HG03565 (cell line): ENCODE data around the gene PRPF31.

Experiments
- ATAC-seq: cut with Tn5 transposase; IDR thresholded peaks from one replicate; pipeline ENCODE4 v1.9.1; 2021; ENCODE audit warnings: mild to moderate bottlenecking, moderate library complexity; ENCODE audit not compliant: unreplicated experiment

Gene PRPF31

DNA sequence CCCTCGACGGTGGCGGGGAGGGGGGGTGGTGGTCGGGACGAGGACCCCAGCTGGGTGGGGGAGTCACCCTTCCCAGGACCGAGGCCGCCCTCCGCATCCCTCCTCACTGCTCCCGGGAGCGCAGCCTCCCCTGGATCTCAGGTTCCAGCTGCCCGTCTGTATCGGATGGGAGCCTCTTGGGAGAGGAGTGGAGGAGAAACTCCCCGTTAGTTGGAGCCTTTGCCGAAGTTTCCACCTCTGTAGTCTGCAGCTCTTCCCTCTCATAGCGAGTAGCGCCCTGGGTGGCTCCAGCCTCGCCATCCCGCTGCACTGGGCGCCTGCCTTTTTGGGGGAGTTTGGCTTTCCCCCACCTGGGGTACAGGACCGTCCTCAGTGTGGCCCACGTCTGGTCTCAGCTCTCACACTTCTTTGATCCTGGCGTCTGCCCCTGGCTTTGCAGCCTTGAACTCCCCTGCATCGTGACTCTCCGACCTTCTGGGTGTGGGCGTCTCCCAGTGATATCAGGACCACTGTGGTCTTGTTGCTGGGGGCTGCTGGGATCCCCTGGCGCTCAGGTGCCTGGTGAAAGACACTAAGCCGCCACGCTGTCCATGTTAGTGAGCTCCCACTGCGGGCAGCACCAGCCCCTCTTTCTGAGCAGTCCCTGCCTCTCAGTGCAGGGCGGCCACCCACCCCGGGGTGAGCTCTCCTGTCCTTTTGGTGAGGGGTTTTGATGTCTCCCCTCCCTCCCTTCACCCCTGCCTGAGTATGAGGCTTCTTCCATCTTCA is 23.1 kb downstream of the PRPF31 start:
- ATAC-seq: no peak

DNA sequence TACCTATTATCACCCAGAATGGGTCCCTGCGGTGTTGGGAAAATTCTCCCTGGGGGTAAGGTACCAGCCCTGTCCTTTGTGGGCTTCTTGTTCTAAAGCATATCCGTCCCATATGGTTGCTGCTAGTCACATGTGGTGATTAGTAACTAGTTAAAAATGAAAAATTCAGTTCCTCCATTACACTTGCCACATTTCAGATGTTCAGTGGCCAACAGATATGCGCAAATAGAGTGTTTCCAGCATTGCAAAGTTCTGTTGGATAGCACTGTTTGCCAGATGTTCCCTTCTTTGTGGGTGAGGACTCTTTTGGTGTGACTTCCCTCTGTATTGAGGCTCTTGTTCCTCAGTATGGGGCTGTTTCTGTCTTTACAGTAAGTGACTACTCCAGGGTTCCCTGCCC is 25.8 kb downstream of the PRPF31 start:
- no peak for ATAC-seq

DNA sequence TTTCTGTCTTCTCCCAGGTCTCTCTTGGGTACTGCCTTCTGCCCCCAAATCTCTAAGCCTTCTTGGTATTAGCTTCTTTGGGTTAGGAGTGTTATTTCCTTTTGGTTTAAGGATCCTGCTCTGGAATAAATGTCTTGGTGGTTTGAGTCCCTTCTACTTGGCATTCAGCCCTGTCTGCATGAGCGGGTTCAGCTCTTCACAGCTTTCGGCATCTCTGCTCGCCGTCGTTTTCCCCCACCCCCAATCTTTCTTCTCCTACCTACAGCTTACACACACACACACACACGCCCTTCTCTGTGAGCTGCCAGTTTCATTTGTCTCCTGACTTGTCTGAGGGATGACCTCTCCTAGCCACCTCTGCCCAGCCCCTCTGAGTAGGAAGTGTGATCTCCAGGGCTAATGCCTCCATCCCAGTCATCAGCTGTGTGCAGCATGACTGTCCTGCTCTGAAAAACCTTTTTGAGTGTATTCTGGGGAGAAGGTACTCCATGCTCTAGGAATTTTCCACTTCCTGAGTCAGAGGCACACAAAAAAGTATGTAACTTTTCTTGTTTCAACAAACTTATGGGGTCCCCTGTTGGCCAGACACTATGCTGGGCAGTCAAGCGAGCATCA is 26.7 kb downstream of the PRPF31 start:
- ATAC-seq: no peak

DNA sequence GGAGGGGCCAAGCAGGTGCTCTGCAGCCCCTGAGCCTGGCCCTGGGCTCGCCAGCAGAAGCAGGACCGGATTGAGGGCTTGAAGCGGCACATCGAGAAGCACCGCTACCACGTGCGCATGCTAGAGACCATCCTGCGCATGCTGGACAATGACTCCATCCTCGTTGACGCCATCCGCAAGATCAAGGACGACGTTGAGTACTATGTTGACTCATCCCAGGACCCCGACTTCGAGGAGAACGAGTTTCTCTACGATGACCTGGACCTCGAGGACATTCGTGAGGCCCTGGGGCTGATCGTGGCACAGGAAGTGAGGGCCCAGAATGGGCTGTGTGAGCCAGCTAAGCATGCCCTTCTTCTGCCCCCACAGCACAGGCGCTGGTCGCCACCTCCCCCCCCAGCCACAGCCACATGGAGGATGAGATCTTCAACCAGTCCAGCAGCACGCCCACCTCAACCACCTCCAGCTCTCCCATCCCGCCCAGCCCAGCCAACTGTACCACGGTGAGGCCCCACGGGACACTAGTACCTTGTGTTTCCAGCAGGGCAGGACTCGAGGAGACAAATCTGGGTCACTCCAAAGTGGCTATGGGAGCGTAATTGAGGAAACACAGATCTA is 30.1 kb downstream of the PRPF31 start:
- no peak for ATAC-seq

DNA sequence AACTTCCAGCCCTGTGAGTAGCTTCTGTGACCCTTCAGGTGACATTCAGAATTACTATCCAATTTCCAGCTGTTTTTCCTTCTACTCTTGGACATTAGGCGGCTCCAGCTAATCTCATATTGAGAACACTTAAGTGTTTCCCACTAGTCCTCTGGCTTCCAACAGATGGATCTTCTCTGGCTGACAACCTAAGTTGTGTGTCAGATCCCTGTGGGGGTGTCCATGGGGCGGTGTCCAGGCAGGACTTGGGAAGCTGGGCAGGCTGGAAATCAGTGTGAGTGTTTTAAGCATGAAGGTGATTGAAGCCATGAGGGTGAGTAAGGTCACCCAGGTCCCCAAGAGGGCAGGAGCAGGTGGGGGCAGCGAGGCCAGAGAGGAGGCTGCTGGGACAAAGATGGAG is 32.1 kb downstream of the PRPF31 start:
- ATAC-seq: no peak

DNA sequence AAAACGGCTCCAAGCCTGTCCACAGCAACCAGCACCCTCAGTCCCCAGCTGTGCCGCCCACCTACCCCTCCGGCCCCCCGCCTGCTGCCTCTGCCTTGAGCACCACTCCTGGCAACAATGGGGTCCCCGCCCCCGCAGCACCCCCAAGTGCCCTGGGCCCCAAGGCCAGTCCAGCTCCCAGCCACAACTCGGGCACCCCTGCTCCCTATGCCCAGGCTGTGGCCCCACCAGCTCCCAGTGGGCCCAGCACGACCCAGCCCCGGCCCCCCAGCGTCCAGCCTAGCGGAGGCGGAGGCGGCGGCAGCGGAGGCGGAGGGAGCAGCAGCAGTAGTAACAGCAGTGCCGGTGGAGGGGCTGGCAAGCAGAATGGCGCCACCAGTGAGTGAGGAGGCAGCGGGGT is 32.6 kb downstream of the PRPF31 start:
- ATAC-seq: no peak

DNA sequence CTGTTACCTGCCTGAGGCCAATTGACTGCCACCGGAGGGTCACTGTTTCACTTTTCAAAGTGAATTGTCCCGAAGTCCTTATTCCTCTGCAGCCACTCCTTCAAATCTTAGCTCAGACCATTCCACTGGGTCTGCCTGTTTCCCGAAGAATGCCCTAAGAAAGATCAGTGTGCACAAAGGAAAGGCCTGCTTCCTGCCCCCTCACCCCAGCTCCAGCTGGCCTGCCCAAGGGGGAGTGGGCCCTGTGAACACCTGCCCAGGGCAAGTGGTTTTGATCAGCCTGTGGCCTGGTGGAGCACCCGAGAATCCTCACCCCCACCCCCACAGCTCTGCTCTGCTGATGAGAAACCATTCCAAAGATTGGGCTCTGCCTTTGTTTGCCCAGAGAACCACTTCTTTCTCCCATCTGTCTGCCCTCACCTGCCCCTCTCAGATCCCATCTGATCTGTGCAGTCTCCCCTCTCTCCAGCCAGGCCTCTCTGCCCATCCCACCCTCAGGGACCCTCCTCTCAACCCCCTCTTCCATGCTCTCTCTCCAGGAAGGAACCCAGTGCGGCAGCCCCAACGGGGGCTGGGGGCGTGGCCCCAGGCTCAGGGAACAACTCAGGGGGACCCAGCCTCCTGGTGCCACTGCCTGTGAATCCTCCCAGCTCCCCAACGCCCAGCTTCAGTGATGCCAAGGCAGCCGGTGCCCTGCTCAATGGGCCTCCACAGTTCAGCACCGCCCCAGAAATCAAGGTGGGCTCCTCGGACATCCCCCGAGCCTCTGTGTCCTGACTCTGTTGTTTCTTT is 33.7 kb downstream of the PRPF31 start:
- ATAC-seq: no peak

DNA sequence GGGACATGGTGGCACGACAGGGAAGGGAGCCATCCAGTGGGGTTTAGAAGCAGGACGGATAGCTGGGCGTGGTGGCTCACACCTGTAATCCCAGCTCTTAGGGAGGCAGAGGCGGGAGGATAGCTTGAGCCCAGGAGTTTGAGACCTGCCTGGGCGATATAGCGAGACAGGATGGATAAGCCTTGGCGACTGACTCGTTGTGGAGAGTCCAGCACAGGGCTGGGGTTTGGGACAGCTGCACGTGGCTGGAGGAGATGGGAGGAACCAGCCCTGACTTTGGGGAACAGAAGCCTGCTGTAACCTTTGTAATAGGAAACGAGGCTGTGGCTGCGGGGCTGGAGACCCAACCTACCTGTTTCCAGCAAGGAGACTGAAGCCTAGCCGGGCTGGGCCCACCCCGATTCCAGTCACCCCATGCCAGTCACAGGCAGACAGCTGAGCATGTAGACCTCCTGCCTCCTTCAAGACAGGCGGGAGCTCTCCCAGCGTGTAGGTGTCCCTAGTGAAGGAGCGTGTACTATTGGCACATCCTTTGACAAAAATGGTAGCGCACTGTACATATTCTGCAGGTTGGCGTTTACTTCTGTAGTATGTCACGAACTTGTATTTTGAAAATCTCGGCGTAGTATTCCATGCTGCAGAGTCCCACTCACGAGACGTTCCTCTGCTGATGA is 35.9 kb downstream of the PRPF31 start:
- no peak for ATAC-seq

DNA sequence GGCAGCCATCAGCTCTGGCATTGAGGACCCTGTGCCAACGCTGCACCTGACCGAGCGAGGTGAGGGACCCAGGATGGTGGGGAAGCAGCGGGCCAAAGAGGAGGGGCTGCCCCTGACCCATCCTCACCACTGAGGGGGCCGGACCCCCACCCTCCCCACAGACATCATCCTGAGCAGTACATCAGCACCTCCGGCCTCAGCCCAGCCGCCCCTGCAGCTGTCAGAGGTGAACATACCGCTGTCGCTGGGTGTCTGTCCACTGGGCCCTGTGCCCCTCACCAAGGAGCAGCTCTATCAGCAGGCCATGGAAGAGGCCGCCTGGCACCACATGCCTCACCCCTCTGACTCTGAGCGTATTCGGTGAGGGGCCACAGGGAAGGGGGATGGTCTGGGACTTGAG is 36.7 kb downstream of the PRPF31 start:
- no peak for ATAC-seq

DNA sequence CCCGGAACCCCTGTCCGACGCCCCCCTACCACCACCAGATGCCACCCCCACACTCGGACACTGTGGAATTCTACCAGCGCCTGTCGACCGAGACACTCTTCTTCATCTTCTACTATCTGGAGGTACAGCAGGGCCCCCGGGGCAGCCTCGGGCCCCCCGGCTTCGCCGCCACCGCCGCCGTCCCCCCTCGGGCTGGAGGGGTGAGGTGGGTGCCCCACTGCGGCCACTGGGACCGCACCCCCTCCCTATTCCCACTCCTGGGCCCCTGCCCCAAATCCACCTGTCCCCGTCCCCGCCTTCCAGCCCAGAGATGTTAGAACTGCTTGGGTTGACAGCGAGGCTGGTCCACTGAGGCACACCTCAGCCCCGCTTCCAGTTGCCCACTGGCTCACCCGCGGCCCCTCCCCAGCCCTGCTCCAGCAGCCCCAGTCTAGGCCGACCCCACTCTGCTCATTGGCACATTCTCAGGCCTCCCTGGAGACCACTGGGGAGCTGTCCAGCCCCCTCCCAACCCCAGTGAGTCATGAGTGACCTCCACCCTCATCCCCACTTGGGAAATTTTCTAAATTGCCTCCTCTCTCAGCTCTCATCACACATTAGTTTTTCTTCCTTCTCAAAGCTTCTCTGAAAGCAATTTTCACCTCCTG is 37.4 kb downstream of the PRPF31 start:
- ATAC-seq: no peak

DNA sequence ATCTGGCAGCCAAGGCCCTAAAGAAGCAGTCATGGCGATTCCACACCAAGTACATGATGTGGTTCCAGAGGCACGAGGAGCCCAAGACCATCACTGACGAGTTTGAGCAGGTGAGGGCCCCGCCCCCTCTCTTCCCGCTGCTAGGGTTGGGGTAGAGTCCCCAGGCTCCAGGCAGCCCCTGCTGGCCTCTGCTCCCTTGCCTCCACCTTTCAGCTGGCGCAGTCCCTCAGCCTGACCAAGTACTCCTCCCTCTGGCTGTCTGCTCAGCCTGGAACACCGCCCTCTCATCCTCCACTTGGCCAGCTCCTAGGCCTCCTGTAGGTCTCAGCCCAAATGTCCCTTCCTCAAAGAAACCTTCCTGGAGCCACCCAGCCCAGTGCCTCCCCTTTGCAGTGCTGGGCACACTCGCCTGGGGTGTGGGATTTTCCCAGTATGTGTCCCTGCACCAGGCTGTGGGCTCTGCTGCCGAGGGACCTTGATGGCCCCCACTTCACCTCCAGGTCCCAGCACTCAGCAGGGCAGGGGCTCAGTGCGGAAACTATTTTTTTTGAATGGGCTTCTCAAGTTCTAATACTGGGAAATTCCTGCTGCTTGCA is 38.3 kb downstream of the PRPF31 start:
- no peak for ATAC-seq

DNA sequence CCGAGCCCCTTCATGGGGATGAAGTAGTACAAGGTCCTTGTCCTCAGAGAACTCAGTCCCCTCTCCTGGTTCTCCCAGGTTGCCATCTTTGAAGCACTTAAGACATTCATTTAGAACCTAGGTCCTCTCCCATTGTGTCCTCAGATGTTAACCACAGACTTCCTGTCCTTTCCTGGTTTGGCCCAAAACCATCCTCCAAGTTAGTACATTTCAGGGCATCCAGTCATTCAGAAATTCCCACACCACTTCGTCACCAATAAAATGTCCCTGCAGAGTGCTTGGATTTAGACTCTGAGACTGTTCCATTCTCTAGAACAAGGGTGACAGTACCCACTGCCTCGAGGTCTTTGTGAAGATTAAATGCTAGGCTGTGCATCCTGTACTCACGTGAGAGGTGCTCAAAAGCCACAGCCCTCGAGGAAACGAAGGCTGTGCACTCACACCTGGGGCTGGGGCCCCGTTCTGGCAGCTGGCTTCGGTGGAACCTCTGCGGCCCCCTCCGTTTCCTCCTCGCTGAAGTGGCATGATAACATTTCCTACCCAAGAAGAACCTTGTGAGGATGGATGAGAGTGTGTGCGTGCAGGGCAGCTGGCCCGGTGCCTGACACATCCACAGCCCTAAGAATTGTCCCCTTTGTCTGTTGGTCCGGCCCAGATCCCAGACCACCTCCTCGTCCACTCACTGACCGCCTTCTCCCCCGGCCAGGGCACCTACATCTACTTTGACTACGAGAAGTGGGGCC is 39.2 kb downstream of the PRPF31 start:
- no peak for ATAC-seq

DNA sequence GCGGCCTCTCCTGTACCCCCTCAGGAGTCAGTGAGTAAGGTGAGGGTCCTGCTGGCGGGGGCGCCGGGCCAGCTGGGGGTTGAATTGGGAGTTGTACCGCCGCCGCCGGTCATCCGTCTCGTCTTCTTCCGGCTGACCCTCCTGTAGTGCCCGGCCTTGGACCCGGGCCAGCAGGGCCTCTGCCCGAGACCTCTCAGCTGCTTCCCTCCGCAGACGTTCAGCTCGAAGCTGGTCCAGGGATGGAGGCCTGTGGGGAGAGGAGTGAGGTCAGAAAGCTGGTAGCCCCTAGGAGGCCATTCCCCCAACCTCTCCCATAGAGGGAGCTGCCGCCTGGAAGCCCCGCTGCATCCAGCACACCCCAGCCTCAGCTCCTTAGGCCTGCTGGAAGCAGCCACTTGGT is 40.1 kb downstream of the PRPF31 start:
- no peak for ATAC-seq

DNA sequence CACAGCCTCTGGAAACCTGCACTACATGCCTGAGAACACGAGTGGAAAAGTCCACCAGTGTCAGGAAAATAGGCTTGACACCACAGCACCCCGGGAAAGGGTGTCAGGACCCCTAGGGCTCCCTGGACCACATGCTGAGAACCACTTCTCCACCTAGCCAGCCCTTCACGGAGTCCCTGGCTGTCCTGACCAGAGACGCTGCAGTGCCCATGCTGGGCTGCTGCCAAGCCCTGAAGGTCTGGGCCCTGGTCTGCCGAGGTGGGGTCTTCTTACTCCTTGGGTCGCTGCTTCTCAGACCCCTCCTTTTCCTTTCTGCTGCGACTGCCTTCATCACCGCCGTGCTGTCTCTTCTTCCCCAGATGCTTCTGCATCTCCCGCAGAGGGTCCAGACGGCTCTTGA is 40.9 kb downstream of the PRPF31 start:
- no peak for ATAC-seq

DNA sequence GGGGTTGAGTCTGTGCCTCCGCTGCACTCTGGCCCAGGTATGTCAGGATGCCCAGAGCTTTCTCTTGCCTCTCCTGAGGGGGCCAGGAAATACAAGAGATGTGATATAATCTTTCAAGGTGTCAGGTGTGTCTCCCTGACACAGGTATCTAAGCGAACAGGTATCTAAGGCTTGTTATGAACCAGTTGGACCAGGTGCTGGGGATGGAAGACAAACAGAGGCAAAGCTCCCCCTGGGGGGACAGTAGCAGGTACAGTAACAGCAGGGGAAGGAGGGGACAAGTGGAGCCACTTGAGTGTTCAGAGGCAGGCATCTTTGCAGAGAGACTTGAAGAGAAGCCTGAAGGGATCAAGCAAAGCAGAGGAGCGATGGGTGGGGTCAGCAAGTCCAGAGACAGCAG is 41.4 kb downstream of the PRPF31 start:
- no peak for ATAC-seq

DNA sequence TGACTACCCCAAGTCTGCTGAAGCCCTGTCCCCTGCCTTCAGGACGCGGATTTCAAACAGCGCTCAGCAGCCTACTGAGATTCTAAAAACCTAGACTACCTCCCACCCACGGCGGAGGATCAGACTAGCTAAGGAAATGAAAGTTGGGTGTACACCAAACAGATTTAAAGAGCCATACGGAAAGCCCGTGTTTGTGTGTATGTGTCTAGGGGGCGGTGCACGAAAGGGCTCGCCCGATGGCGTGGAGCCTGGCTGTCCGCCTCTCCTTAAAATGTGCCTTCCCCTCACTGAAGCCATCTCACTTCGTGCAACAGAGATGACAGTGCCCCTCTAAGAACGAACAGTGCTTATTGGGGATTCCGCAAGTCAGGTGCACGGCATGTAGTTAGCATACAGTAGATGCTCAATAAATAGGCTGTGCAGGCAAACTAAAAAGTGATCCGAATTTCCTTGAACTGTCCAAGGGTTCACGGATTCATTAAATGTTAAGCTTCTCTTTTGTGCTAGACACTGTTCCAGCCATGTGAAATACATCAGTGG is 43.3 kb downstream of the PRPF31 start:
- ATAC-seq: no peak

DNA sequence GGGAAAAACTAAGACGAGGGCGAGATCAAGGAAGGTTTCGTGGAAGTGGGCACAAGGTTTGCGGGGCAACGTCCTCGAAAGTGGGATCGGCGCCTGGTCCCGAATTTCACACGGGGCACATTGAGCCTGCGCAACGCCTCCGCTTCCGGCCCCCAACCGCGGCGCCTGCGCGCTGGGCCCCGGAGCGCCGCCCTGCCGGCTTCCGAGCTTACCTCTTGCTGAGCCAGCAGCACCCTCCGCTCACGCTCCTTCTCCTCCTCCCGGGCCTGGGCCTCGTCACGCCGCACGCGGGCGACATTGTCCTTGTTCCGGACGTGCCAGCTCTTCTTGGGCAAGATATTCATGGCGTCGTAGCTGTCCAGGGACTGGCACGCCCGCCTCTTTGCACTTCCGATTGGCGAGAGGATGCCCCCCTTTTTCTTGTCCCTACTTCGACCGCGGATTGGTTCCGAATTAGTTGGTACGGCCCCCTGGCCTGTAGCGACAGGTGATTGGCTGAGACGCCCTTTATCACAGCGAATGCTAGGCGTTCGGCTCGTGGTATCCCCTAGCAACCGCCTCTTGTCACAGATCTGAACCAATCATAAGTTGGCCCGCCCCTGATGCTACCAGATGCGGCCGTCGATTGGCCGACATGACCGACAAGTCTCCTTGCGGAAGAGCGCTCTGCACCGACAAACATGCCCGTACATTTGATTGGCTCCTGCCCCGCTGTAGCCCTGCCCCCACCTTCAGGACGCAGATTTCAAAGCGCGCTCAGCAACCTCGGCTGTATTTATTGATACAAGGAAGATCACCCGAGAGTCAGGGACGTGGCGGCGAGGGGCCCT is 44.0 kb downstream of the PRPF31 start, which contains the start of gene LENG1:
Gene LENG1 (minus strand): TSS at position 370 of the 830 bp plus-strand sequence. CDS start 26 bp downstream, at position 344.
- peak; percentile 86 for ATAC-seq

DNA sequence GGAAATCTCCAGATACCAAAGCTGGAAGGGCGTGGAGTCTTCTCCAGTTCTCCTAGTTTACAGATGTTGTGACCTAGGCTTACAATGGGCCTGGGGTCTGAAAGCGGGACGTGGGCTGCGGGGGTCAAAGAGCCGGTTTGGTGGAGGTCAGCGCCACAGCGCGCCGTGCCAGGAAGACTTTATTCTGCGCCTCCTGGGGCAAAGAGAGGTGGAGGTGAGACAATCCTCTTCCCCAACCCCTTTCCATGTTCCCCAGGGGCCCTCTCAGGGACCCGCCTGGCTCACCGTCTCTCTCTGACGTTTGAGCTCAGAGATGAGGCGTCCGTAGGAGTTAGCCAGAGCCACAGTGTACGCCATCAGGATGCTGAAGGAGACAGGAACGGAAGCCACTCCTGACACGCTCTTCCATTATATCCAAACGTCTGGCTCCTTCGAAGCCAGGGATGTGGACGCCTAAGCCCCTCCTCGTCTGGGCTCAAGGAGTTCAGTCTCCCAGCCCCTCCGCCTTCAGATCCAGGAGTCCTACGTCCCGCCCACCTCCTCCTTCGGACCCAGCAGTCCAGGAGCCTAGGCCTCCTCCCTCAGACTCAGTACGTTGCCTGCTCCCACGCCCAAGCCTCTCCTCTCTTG is 44.7 kb downstream of the PRPF31 start:
- ATAC-seq: no peak
